GM12873 (cell line): ENCODE data around the gene HDAC7.

ENCODE experiments used
- CTCF ChIP-seq: IDR thresholded peaks from 2 replicates; pipeline ENCODE4 v1.5.1; 2012; ENCODE audit warnings: low read depth, mild to moderate bottlenecking, moderate library complexity, low read length, control low read depth; ENCODE audit not compliant: insufficient read depth; ENCODE audit errors: missing control alignments

Gene HDAC7

DNA sequence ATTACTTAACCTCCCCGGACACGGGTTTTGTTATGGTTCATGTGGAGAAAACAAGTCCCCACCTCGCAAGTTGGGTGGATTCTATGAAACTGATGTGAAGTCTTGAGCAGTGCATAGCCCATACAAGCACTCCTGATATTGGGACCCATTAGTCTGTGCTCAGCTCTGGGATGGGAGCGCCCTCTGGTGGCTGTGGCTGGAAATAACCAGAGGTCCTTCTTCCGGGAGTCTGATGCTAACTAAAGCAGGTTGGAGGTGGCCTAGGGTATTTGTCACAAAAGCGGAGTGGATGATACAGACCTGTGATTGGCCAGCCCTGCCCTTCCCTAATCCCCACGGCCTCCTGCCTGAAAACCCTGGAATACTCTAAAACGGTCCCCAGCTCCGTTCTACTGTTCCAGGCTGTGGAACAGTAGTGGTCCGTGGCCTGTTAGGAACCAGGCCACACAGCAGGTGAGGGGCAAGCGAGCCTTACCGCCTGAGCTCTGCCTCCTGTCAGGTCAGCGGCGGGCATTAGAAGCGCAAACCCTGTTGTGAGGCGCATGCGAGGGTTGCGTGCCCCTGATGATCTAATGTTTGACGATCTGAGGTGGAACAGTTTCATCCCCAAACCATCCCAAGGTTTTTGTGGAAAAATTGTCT lies 40.3 kb downstream of the HDAC7 start:
- peak; percentile 97 for TF ChIP-seq CTCF

DNA sequence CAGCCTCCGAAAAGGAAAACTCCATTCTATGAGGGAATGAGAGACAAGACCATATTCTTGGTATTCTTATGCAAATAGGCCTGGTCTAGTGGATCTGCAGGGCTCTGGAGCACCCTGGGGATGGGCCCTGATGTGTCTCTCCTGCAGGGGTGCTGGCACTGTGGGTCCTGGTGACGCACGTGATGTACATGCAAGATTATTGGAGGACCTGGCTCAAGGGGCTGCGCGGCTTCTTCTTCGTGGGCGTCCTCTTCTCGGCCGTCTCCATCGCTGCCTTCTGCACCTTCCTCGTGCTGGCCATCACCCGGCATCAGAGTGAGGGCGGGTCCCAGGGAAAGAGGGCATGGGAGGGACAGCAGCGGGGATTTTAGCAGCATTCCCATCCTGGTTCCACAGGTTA lies 40.8 kb downstream of the HDAC7 start:
- no peak for TF ChIP-seq CTCF

DNA sequence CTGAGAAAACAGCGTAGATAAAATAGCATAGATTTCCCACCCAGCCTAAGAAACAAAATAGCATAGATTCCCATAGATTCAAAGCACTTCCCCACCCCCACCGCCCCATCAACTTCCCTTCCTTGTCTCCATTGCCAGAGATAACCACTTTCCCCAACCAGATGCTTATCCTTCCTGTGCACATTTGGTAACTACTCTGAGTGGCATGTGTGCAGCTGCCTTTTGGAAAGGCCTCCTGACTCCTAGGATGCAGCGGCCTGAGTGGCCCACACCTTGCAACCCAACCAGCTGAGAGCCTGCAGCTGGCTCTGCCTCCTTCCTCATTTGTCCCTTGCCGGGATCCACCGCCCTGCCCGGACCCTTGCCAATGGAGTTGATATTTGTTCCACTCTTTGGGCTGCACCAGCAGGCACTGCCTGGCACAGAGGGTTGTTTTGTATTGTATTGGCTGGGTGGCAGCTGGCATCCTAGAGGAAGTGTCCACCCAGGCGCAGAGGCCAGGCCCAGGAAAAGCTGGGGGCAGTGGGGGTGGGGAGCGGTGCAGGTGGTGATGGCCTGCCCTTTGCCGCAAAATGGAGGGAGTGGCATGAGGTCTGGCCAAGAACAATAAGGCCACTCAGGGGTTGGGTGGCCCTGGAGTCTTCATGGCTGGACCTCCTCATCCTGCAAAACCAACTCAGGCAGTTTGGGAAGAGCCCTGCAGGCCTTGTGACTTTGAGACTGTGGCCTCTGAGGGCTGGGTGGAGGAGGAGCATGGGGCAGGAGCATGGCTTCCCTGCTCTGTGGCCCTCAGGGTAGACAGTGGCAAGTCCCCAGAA lies 41.8 kb downstream of the HDAC7 start:
- no peak for TF ChIP-seq CTCF

DNA sequence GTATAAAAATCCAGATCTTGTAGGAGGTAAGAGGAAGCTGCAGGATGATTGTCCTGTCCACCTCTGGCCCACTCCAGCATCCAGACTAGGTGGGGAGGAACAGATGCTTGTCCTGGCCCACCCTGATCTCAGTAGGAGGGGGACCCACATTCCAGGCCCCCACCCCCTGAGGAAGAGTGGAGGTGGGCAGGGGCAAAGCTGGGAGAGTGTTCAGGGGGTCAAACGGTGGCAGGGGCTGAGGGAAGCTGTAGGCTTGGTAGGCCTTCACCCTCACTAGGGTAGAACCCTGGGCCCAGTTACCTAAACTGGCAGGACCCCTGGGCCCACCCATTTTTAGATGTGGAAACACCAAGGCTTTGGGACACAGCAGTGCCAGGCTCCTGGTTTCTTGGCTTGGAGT lies 42.6 kb downstream of the HDAC7 start:
- no peak for TF ChIP-seq CTCF

GRCh38 chr12:47776471-47777143 lies 43.1 kb downstream of the HDAC7 start:
- no peak for TF ChIP-seq CTCF

DNA sequence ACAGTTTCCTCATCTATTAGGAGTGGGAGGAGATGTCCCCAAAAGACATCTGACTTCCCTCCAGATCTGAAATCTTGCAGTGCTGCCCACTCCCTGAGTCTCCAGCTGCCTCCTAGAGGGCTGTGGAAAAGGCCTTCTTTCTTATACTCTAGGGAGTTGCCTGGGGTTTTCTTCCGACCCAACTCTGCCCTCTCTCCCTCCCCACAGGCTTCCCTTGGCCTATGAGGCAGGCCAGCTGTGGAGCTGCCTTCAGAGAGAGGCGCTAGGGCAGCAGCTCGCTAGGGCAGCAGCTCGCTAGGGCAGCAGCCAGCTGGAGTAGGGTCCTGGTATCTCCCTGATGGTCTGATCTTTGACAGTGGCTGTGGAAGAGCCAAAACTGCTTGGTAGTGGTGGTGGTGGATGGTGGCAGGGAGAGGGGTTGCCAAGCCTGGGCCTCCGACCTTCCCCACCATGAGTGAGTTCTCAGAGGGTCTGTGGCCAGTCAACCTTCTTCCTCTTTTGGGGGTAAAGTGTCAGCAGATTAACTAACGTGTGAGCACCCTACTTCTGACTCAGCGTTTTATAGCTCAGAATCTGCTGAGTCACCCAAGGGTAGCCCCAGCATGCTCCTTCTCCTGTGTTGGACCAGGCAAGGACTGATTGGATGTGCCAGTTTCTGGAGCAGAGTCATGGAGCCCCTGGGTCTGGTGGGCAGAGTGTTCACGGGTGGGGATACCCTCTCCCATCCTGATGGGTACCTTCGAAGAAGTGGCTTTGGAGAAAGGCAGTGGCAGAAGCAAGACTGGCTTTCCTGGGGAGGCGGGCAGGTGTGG lies 44.4 kb downstream of the HDAC7 start:
- no peak for TF ChIP-seq CTCF

DNA sequence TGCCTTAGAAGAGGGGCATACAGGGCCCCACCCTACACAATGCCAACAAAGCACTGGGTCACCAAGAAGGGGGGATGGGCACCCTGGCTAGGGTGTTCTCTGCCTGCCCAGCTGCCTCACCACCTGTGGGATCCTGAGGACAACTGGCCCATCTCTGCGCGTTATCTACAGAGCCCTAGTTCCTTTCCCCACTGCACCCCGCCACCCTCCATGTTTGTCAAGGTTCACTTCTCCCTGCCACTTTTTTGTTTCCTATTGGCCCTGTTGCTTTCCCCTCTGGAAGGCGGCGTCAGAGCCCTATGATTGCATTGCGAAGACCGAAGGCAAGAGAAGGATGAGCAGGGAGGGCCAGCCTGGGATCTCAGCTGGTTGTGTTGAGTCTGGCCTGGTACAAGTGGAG lies 45.0 kb downstream of the HDAC7 start:
- TF ChIP-seq CTCF = no peak
